ENCODE data around the gene POU3F2. TPM values are rescaled to one million over a fixed set of nuclear protein-coding genes. Genes with fewer than 3 reads are reported as not detected.

The POU3F2 gene
- polyA plus RNA-seq, 1 of the 3 experiments (the other 2 are of a cell fraction), result 1.0 TPM

GRCh38 chr6:98877250-98877649 lies 42.9 kb downstream of the POU3F2 start:
- H3K79me2 ChIP-seq (ENCODE audit: insufficient read depth), result no peaks in the 10 kb centered on the region
- no peak for DNase-seq
- CTCF ChIA-PET, result no interaction called here

GRCh38 chr6:98880486-98880885 lies 46.1 kb downstream of the POU3F2 start:
- no peak overlapping the region; a peak in 1 of 4 replicates for H3K27ac ChIP-seq (ENCODE audit: low read depth in 2 of 2, low read length in 1 of 2)
- H2AFZ ChIP-seq (ENCODE audit: low read depth), result no peak overlapping the region
- ChIA-PET POLR2A (no interaction called here), CTCF (no interaction called here)
- TF ChIP-seq RXRA (IDR thresholded peaks at IDR 0.05; ENCODE audit: borderline replicate concordance, low read depth) (no peak), ELF1 (IDR thresholded peaks at IDR 0.05) (no peak), NFIC (IDR thresholded peaks at IDR 0.05; ENCODE audit: borderline replicate concordance) (no peak), SIN3A (IDR thresholded peaks at IDR 0.05; ENCODE audit: borderline replicate concordance, low read depth, low read length) (no peak), IRF3 (IDR thresholded peaks at IDR 0.05; ENCODE audit: low read depth, low read length) (no peak), RFX5 (IDR thresholded peaks at IDR 0.05; ENCODE audit: low read length) (no peak), EP300 (IDR thresholded peaks at IDR 0.05; ENCODE audit: borderline replicate concordance in 1 of 2, low read depth in 1 of 2, low read length in 1 of 2) (no peak), MAX (IDR thresholded peaks at IDR 0.05; ENCODE audit: low read depth) (no peak), NRF1 (IDR thresholded peaks at IDR 0.05; ENCODE audit: low read depth, low read length) (no peak), YY1 (IDR thresholded peaks at IDR 0.05; ENCODE audit: low read depth) (no peak), POLR2AphosphoS5 (IDR thresholded peaks at IDR 0.05; ENCODE audit: low read depth, low read length) (no peak), MXI1 (IDR thresholded peaks at IDR 0.05; ENCODE audit: low read depth, low read length) (no peak)
- TF ChIP-seq, protein P1, sequence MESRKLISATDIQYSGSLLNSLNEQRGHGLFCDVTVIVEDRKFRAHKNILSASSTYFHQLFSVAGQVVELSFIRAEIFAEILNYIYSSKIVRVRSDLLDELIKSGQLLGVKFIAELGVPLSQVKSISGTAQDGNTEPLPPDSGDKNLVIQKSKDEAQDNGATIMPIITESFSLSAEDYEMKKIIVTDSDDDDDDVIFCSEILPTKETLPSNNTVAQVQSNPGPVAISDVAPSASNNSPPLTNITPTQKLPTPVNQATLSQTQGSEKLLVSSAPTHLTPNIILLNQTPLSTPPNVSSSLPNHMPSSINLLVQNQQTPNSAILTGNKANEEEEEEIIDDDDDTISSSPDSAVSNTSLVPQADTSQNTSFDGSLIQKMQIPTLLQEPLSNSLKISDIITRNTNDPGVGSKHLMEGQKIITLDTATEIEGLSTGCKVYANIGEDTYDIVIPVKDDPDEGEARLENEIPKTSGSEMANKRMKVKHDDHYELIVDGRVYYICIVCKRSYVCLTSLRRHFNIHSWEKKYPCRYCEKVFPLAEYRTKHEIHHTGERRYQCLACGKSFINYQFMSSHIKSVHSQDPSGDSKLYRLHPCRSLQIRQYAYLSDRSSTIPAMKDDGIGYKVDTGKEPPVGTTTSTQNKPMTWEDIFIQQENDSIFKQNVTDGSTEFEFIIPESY (IDR thresholded peaks at IDR 0.05; ENCODE audit: borderline replicate concordance, low read depth), result no peak
- H3K9ac ChIP-seq, result no peak overlapping the region
- H3K9me2 ChIP-seq, result no peaks in the 10 kb centered on the region
- no peaks in the 10 kb centered on the region for H3K27me3 ChIP-seq (ENCODE audit: insufficient read depth)
- H3K4me3 ChIP-seq (ENCODE audit: low read depth in 2 of 2, low read length in 1 of 2), result no peak overlapping the region
- peaks cover 20 to 35% of the 10 kb centered on the region in 2 experiments for H3K36me3 ChIP-seq (replicated peaks in 1 of 2; ENCODE audit: control insufficient read depth in 1 of 2, insufficient read depth in 2 of 2, low read length in 1 of 2)
- H3K9me3 ChIP-seq, result no peaks in the 10 kb centered on the region
- H3K79me2 ChIP-seq (ENCODE audit: insufficient read depth), result no peaks in the 10 kb centered on the region
- no peak overlapping the region for H3K4me2 ChIP-seq
- no peaks in the 10 kb centered on the region for H4K20me1 ChIP-seq (ENCODE audit: insufficient read depth)
- peaks cover 6% of the 10 kb centered on the region for H3F3A ChIP-seq (replicated peaks; ENCODE audit: insufficient read depth)
- H3K4me1 ChIP-seq (ENCODE audit: control insufficient read depth in 1 of 2, insufficient read depth in 2 of 2, low read depth in 1 of 2, low read length in 1 of 2), result no peaks in the 10 kb centered on the region
- DNase-seq, result no peak

More at GRCh38 chr6:98877250-98877649, 42.9 kb downstream of the POU3F2 start:
- Histone ChIP-seq H3F3A (replicated peaks; ENCODE audit: insufficient read depth) (no peaks in the 10 kb centered on the region), H3K27me3 (ENCODE audit: insufficient read depth) (no peaks in the 10 kb centered on the region), H3K9me3 (no peaks in the 10 kb centered on the region), H3K9me2 (no peaks in the 10 kb centered on the region), H3K4me3 (ENCODE audit: low read depth in 2 of 2, low read length in 1 of 2) (no peak overlapping the region), H2AFZ (ENCODE audit: low read depth) (no peak overlapping the region), H3K9ac (no peak overlapping the region), H3K27ac (ENCODE audit: low read depth in 2 of 2, low read length in 1 of 2) (no peak overlapping the region), H4K20me1 (ENCODE audit: insufficient read depth) (no peaks in the 10 kb centered on the region), H3K4me1 (ENCODE audit: control insufficient read depth in 1 of 2, insufficient read depth in 2 of 2, low read depth in 1 of 2, low read length in 1 of 2) (no peaks in the 10 kb centered on the region), H3K36me3 (replicated peaks in 1 of 2; ENCODE audit: control insufficient read depth in 1 of 2, insufficient read depth in 2 of 2, low read length in 1 of 2) (peaks cover 22 to 42% of the 10 kb centered on the region in 2 experiments), H3K4me2 (no peak overlapping the region)
- TF ChIP-seq FOSL2 (IDR thresholded peaks at IDR 0.05; ENCODE audit: borderline replicate concordance, low read depth) (no peak), SMC3 (IDR thresholded peaks at IDR 0.05; ENCODE audit: low read depth, low read length) (no peak), FOXM1 (IDR thresholded peaks at IDR 0.05; ENCODE audit: low read depth) (no peak), TEAD4 (IDR thresholded peaks at IDR 0.05; ENCODE audit: borderline replicate concordance, insufficient read depth) (no peak)
- TF ChIP-seq, protein P2, sequence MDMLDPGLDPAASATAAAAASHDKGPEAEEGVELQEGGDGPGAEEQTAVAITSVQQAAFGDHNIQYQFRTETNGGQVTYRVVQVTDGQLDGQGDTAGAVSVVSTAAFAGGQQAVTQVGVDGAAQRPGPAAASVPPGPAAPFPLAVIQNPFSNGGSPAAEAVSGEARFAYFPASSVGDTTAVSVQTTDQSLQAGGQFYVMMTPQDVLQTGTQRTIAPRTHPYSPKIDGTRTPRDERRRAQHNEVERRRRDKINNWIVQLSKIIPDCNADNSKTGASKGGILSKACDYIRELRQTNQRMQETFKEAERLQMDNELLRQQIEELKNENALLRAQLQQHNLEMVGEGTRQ (IDR thresholded peaks at IDR 0.05; ENCODE audit: borderline replicate concordance, low read depth, low read length), result no peak
- 91% methylated on average over 1 of the region's 1 CpG for WGBS (ENCODE audit: low lambda C conversion rate)
- POLR2A ChIA-PET, result no interaction called here
